Measurements from ENCODE around the gene LRMDA.

LRMDA gene

DNA sequence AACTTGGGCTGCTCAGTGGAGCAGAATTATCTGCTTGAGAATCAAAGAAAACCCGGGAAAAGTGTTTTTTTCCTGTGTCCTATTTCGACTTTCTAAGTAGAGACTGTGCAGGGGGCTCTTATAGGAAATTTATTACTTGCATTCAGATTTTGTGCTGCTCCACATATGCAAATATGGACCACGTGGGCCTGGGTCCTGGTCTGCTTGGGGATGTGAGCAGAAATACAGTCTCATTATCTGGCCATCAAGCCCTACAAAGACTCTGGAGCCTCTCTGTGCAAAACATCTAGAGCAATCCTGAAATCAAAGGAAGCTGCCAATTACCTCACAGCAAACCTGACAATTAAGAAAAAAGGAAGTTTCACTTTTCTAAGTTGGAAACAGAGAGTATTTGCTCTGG, 216.9 kb downstream of the LRMDA start:
- TF ChIP-seq, protein P1, sequence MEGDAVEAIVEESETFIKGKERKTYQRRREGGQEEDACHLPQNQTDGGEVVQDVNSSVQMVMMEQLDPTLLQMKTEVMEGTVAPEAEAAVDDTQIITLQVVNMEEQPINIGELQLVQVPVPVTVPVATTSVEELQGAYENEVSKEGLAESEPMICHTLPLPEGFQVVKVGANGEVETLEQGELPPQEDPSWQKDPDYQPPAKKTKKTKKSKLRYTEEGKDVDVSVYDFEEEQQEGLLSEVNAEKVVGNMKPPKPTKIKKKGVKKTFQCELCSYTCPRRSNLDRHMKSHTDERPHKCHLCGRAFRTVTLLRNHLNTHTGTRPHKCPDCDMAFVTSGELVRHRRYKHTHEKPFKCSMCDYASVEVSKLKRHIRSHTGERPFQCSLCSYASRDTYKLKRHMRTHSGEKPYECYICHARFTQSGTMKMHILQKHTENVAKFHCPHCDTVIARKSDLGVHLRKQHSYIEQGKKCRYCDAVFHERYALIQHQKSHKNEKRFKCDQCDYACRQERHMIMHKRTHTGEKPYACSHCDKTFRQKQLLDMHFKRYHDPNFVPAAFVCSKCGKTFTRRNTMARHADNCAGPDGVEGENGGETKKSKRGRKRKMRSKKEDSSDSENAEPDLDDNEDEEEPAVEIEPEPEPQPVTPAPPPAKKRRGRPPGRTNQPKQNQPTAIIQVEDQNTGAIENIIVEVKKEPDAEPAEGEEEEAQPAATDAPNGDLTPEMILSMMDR (IDR thresholded peaks at IDR 0.05; ENCODE audit: low read depth, low read length): no peak
- no peak for DNase-seq (ENCODE audit: extremely low read depth, low read depth)

DNA sequence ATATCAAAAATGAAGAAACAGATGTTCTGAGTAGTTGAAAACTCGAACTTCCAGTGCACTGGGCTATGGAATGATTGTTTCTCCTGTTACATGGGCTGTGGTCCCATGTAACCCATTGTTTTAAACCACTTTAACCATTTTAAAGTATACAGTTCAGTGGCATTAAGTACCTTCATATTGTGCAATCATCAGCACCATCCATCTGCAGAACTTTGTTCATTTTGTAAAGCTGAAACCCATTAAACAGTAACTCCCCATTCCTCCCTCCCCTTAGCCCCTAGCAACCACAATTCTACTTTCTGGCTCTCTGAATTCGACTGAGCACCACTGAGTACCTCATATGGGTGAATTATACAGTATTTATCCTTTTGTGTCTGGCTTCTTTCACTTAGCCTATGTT, 217.4 kb downstream of the LRMDA start:
- no peak for DNase-seq (ENCODE audit: extremely low read depth, low read depth)
- TF ChIP-seq, protein P1 (IDR thresholded peaks at IDR 0.05; ENCODE audit: low read depth, low read length): no peak

GRCh38 chr10:75649466-75649865, 218.0 kb downstream of the LRMDA start:
- DNase-seq (ENCODE audit: extremely low read depth, low read depth): no peak

GRCh38 chr10:75650648-75651047, 219.2 kb downstream of the LRMDA start:
- no peak for DNase-seq (ENCODE audit: extremely low read depth, low read depth)
- TF ChIP-seq, protein P1 (IDR thresholded peaks at IDR 0.05; ENCODE audit: low read depth, low read length): no peak

More at GRCh38 chr10:75649466-75649865, 218.0 kb downstream of the LRMDA start:
- TF ChIP-seq, protein P1 (IDR thresholded peaks at IDR 0.05; ENCODE audit: low read depth, low read length): no peak

- DNase-seq (ENCODE audit: extremely low read depth, low read depth): no peak
- TF ChIP-seq, protein P1 (IDR thresholded peaks at IDR 0.05; ENCODE audit: low read depth, low read length): peak; percentile 10; the same call in 1 of the 2 replicates
Measured at GRCh38 chr10:75651417-75651816, 220.0 kb downstream of the LRMDA start.

GRCh38 chr10:75652146-75652740, 220.8 kb downstream of the LRMDA start:
- TF ChIP-seq, protein P1 (IDR thresholded peaks at IDR 0.05; ENCODE audit: low read depth, low read length): no peak
- no peak for DNase-seq (ENCODE audit: extremely low read depth, low read depth)

- TF ChIP-seq, protein P1 (IDR thresholded peaks at IDR 0.05; ENCODE audit: low read depth, low read length): no peak
- no peak for DNase-seq (ENCODE audit: extremely low read depth, low read depth)
Measured at GRCh38 chr10:75653761-75654160, 222.3 kb downstream of the LRMDA start.

Measured in AG09319 (cell line).